Fibroblast of the conjunctiva (primary cell): ENCODE results near the gene IGSF9.

ENCODE experiments used
- DNase-seq: peaks from one replicate; pipeline ENCODE4 v3.0.0-alpha.2; 2010; ENCODE audit warnings: low read depth

IGSF9 gene

DNA sequence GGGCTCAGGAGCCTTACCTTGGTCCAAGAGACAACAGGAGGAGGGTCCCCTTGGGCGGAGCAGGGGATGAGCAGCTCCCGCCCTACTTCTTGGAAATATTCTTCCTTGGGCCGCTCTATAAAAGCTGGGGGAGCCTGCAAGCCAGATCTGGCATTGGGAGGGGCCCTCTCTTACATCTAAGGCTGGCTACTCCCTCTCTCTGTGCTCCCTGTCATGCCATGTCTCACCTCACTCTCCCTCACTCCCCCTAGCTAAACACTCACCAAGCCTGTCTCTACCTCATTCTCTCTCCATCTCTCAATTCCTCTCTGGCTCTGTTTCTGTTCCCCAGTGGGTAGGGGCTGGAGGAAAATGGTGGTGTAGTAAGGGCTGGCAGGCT lies 13.6 kb downstream of the IGSF9 start:
- DNase-seq: no peak

DNA sequence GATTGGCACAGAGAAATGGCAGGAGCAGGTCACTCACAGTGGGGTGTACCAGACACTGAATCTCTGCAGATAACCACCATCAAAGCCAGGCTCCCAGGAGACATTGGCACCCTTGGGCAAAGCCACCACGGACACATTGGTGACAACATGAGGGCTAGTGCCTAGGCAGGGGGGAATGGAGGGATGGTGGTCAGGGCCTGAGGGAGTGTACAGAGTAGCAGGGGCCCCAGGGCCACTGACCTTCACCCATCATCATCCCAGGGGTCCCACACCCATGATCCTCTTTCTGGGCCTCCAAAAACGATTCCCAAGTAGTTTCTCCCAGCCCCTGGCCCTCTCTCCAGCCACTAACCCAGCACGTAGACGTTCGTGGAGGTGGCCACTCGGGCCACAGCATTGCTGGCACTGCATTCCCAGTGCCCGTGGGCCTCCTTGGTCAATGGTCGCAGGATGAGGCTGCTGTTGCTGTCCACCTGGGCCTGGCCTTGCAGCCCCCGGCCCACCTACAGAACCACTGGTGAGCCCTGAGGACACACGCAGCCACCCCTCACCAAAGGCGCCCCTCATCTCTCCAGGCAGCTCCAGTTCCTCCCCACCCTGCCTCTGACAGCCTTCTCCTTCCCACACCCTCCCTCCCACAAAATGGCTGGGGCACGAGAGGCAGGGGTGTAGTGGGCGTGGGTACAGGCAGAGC lies 14.2 kb downstream of the IGSF9 start:
- DNase-seq: no peak

- no peak for DNase-seq
Observed at GRCh38 chr1:159930634-159931033, 14.8 kb downstream of the IGSF9 start.

DNA sequence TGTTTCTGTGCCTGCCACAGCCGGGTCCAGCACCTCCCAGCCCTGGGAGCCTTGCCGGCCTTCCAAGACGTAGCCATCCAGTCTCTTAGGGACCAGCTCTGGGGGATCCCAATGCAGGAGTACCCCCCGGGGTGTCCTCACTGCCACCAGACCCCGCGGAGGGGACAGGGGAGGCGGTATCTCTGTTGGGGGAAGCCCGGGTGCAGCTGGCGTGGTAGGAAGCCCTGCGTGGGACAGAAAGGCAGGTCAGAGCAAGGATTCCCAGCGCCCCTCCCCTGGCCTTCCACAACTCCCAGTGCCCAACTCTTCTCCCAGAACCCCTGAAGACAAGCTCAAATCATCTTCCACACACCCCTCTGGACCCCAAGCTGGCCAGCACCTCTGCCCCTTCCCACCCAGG lies 15.2 kb downstream of the IGSF9 start:
- DNase-seq: no peak

DNA sequence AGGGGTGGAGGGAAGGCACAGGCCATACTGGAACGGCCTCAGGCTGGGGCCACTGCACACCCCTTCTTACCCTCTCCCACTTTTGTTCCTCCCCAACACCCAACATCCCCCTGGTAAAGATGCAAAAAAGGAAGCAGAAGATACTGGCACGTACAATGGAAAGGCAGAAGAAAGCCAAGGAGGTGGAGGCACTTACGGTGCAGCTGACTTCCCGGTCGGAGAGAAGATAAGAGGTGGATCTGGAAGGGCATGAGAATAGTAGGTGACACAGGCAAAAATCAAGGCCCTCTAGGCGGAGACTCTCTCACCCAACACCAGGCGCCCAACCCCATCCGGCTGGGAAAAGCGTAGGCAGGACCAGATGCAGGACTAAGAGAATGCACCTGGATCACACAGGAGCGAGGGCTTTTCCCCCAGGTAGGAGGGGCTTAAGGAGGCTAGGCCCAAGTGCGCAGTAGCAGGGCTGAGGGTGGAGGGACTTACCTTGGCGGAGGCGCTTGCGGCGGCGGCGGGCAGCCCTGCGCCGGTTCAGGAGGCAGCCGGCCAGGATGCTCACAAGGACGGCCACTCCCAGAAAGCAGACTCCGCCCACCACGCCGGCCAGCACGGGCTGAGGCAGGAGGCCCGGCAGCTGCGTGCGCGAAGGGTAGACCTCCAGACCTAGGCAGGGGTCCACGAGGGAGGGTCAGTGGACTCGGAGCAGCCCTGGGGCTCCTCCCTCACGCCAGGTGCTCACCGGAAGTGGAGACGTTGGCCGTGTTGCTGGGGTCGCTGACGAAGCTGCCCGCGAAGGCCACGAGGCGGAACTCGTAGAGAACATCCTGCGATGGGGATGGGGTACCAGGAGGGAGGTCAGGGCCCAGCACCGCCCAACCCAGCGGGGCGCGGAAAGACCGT lies 16.0 kb downstream of the IGSF9 start:
- DNase-seq: no peak

DNA sequence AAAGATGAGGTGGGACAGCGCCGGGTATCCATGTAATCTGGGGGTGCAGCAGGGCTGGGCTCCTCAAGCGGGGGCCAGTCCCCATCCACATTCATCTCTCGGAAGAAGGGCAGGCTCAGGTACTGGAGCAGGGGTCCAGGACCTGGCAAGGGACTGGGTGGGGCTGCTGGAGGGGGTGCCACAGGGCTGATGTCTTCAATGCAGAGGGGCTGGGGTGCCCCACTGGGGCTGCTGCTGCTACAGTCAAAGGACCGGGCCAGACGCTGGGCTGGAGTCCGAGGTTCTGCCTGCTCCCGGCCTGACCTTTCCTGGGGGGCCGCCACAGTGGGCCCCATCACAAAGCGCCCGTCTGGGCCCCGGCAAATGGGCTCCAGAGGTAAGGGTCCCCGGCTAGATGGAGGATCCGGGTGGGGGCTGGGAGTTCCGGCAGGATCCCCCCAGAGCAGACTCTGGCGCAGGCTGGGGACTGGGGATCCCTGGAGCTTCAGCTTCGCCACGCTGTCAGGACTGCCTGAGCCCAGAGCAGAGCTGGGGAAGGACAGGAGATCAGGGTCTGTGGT lies 16.8 kb downstream of the IGSF9 start:
- DNase-seq: no peak

DNA sequence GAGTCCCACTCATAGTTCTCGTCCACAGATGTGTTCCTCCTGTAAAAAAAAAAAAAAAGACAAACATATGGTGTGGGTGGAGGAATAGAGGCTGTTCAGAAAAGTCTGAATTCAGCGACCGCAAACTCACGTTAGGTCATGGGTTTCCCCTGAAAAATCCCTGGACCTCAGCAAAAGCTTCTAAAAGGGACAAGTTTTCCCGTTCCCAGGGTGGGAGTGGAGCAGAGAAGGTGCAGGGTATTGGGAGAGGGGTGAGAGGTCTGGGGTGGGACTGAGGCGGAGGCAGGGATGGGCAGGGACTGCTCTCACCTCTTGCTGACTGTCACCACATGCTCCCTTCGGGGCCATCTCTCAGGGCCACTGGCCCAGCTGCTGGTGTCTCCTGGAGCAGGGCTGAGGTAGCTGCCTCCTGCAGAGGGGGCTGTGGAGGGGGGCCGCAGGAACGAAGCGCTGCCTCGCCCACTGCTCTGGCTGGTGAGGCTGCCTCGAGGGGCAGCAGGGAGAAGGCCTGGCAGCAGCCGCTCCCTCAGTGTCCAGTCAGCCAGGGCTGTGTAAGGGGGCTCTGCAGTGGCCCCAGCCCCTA lies 17.5 kb downstream of the IGSF9 start:
- no peak for DNase-seq

DNA sequence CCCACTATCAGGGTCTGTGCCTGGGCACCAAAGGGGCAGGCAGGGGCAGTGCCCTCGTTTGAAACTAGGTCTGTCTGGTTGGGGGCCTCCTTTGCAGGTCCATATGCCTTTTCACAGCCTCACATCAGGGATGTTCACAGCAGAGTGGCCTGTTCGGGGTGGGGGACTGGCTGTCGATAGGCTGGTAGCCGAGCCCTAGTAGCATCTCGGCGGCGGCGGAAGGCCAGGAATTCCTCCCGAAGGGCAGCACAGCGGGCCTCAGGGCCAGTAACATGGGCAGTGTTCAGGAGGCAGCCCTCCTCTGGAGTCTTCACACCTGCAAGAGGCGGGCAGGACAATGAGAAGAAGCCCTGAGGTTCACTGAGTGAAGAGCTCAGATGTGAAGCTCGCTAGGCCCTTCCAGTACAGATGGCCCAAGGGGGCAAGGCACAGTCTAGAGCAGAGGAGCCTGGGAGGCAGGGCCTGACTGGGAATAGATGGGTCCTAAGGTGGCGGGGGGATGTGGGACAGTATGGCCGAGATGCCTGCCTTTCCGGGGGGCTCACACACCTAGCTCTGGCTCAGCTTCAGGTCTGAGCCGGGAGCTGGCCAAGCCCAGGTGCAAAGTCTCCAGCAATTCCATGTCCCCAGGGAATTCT lies 18.1 kb downstream of the IGSF9 start:
- no peak for DNase-seq

DNA sequence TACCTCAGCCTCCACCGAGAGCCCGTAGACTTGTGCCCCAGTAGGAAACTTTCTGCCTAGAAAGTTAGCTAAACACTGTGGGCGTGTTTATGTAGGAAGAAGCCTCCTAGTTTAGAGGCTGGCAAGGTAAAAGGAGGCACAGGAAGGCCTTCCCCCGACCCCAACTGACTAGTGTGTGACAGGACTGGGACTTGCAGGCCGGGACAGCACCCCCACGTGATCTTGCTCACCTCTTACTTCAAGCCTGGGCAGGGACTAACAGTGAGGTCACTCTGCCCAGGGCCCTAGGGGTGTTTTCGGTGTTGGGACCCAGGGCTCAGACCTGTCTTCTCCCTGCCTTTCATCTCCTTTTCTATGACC lies 19.7 kb downstream of the IGSF9 start:
- no peak for DNase-seq

GRCh38 chr1:159924791-159925718 lies 20.4 kb downstream of the IGSF9 start, which contains the start of gene TAGLN2:
Gene TAGLN2, minus strand, starts transcription at chr1:159925507. Its CDS starts 4,998 bp downstream, at chr1:159920509.
- peak; percentile 87 for DNase-seq

GRCh38 chr1:159924025-159924790 lies 21.2 kb downstream of the IGSF9 start:
- peak; percentile 87 for DNase-seq

- peak; percentile 78 for DNase-seq
Observed at GRCh38 chr1:159923203-159924024, 22.0 kb downstream of the IGSF9 start.

DNA sequence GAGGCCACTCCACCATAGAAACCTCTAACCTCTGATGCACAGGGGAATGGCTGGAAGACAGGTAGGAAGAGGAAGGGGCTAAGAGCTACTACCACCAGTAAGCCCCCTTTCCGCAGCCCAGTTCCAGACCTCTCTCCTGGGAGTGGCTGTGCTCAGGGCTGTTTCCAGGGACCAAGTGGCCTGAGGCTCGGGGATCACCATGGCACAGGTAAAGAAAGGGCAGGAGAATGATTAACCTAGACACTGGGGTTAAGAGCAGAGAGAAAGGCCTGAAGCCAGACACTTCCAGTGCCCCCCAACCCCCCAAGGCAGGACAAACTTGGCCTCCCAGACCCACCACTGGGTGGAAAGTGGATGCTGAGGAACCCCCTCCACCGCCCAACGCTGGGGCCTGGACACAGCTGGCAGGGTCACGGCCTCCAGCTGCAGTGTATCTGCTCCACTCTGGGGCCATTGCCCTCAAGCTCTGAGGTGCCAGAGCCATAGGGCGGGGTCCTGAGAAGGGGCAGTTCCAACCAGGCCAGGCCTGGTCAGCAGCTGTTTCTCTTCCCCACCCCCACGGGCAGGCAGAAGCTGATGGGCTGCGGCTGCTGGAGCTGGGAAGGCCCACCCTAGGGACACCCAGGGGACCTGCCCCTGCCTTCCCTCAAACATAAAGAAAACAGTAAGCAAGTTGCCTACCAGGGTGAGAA lies 22.8 kb downstream of the IGSF9 start:
- DNase-seq: peak; percentile 48

GRCh38 chr1:159921700-159922504 lies 23.5 kb downstream of the IGSF9 start:
- no peak for DNase-seq

DNA sequence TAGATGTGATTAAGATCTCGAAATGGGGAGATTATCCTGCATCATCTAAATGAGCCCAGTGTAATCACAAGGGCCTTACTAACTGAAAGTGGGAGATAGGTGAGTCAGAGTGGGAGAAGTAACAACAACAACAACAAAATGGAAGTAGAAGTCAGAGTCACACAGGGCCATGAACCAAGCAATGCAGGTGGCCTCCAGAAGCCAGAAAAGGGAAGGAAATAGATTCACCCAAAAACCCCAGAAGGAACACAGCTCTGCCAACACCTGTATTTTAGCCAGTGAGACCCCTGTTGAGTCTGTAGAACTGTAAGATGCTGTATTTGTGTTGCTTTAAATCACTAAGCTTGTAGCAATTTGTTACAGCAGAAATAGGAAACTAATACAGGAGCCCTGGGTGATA lies 24.2 kb downstream of the IGSF9 start:
- DNase-seq: no peak

- no peak for DNase-seq
Observed at GRCh38 chr1:159920651-159921050, 24.8 kb downstream of the IGSF9 start.

DNA sequence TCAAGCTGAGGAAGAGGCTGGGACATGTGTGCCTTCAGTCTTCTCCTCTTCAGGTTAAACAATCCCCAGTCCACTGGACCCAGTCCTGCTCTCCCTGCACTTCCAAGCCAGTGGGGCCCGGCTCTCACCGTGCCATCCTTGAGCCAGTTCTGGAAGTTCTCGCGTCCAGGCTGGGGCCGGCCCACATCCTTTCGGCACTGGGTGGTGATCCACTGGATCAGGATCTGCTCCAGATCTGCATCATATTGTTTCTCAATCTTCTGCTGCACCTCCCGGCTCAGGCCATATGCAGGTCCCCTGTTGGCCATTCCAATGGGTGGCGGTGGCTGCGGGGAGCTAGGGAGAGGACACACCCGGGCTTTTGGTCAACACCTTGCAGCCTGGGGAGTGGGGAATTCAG lies 25.2 kb downstream of the IGSF9 start:
- DNase-seq: no peak
